GM12878 (cell line): Measurements from ENCODE around the gene LRRC75A.

Experiments used
- BCL3 ChIP-seq: IDR thresholded peaks from 2 replicates; pipeline ENCODE4 v1.6.1; 2011; ENCODE audit warnings: borderline replicate concordance, low read depth, mild to moderate bottlenecking, moderate library complexity, low read length; ENCODE audit not compliant: insufficient read depth, poor library complexity, severe bottlenecking
- POLR2A ChIP-seq: IDR thresholded peaks from 2 replicates; pipeline ENCODE4 v1.6.1; 2011; ENCODE audit warnings: low read depth, mild to moderate bottlenecking, low read length
- SP1 ChIP-seq: IDR thresholded peaks from one replicate; pipeline ENCODE4 v1.6.1; 2011; ENCODE audit warnings: low read depth, low read length

- no peak for TF ChIP-seq BCL3
- TF ChIP-seq SP1: no peak
- TF ChIP-seq POLR2A: peak; percentile 64
These were observed 76.7 kb downstream of the LRRC75A start, which contains the start of gene TRPV2 for GRCh38 chr17:16415031-16415924.
